H1 (cell line): ENCODE results near the gene MVK. TPM values are rescaled to one million over a fixed set of nuclear protein-coding genes. Genes with fewer than 3 reads are reported as not detected.

ENCODE experiments used
- CTCF ChIA-PET: fragments of 300-600 bp; sonication (Branson Sonifier 250); formaldehyde crosslinking; loops from one replicate; lab custom pipeline; 2021; ENCODE audit not compliant: partially characterized antibody; lab: Charles Lee
- POLR2A ChIA-PET: fragments of 300-600 bp; sonication (Branson Sonifier 250); formaldehyde crosslinking; loops from one replicate; lab custom pipeline; 2021; ENCODE audit warnings: inconsistent platforms; ENCODE audit not compliant: partially characterized antibody; lab: Charles Lee
- DNase-seq, 2 experiments: peaks; one replicate each; pipeline versions ENCODE4 v3.0.0 to v3.0.0-alpha.2; 2010 to 2022; ENCODE audit warnings: low spot score in 2 of 2, low read depth in 1 of 2, mixed read lengths in 1 of 2
- FAIRE-seq: peaks from 2 replicates; lab custom pipeline; 2011; peaks lifted over from hg19 to GRCh38; lab: Jason Lieb, UNC
- H2AFZ ChIP-seq: 2 replicates; pipeline ENCODE4 v1.8.1; 2012; ENCODE audit warnings: low read length, inconsistent platforms
- H2AK5ac ChIP-seq: 2 replicates; pipeline ENCODE4 v1.6.1; 2013; ENCODE audit warnings: low read depth, low read length
- H2BK120ac ChIP-seq: replicated peaks from 2 replicates; pipeline ENCODE3; 2013; ENCODE audit warnings: low read depth, low read length, inconsistent platforms
- H2BK12ac ChIP-seq: 2 replicates; pipeline ENCODE4 v1.6.1; 2013; ENCODE audit warnings: low read depth, low read length
- H2BK15ac ChIP-seq: 2 replicates; pipeline ENCODE4 v1.6.1; 2013; ENCODE audit warnings: low read length
- H2BK20ac ChIP-seq: 2 replicates; pipeline ENCODE4 v1.6.1; 2013; ENCODE audit warnings: low read length
- H2BK5ac ChIP-seq: 2 replicates; pipeline ENCODE4 v1.6.1; 2013; ENCODE audit warnings: low read depth, low read length
- H3K14ac ChIP-seq: 2 replicates; pipeline ENCODE4 v1.6.1; 2013; ENCODE audit warnings: inconsistent platforms; ENCODE audit not compliant: insufficient read length
- H3K18ac ChIP-seq: 2 replicates; pipeline ENCODE4 v1.6.1; 2013; ENCODE audit warnings: low read length; ENCODE audit errors: extremely low read depth
- H3K23ac ChIP-seq: 2 replicates; pipeline ENCODE4 v1.6.1; 2013; ENCODE audit warnings: inconsistent platforms; ENCODE audit not compliant: insufficient read length
- H3K23me2 ChIP-seq: 2 replicates; pipeline ENCODE4 v1.6.1; 2013; ENCODE audit warnings: low read depth, low read length
- H3K27ac ChIP-seq: 2 replicates; pipeline ENCODE4 v1.6.1; 2011; ENCODE audit warnings: low read depth, low read length, inconsistent platforms
- H3K27me3 ChIP-seq, 4 experiments: replicated peaks in 1 of 4; 1 replicate in 1 of 4; 2 replicates in 3 of 4; pipeline versions ENCODE4 v1.6.1 to v1.8.1; 2011 to 2013; ENCODE audit warnings: low read length in 3 of 4, mild to moderate bottlenecking in 3 of 4, inconsistent platforms in 2 of 4, mixed read lengths in 2 of 4, moderate library complexity in 1 of 4; ENCODE audit not compliant: control insufficient read depth in 3 of 4, insufficient read depth in 3 of 4; ENCODE audit errors: extremely low read depth in 1 of 4
- H3K36me3 ChIP-seq, 4 experiments: 2 replicates each; pipeline versions ENCODE4 v1.6.1 to v1.8.1; 2011 to 2013; ENCODE audit warnings: mild to moderate bottlenecking in 4 of 4, low read length in 3 of 4, moderate library complexity in 2 of 4, control low read depth in 1 of 4, inconsistent platforms in 1 of 4; ENCODE audit not compliant: insufficient read depth in 4 of 4, control insufficient read depth in 2 of 4
- H3K4ac ChIP-seq: replicated peaks from 2 replicates; pipeline ENCODE3; 2013; ENCODE audit warnings: low read length, low read depth, mixed read lengths, inconsistent platforms; ENCODE audit not compliant: insufficient read length
- H3K4me1 ChIP-seq, 4 experiments: replicated peaks in 1 of 4; 1 replicate in 1 of 4; 2 replicates in 3 of 4; pipeline versions ENCODE4 v1.6.1 to v1.8.1; 2011 to 2013; ENCODE audit warnings: low read length in 3 of 4, inconsistent platforms in 2 of 4, mixed read lengths in 1 of 4; ENCODE audit not compliant: insufficient read depth in 4 of 4, control insufficient read depth in 3 of 4
- H3K4me2 ChIP-seq, 2 experiments: 2 replicates each; pipeline versions ENCODE4 v1.6.1 to v1.8.1; 2011 to 2013; ENCODE audit warnings: low read depth in 2 of 2, low read length in 2 of 2, control low read depth in 1 of 2, inconsistent platforms in 1 of 2, mild to moderate bottlenecking in 1 of 2; ENCODE audit not compliant: insufficient read depth in 1 of 2
- H3K4me3 ChIP-seq, 4 experiments: fragments of 200-600, 300-600 bp in 1 of 4; sonication (generic), shearing (Covaris generic), sonication (Bioruptor Twin) in 1 of 4; 2 replicates each; pipeline versions ENCODE4 v1.5.1 to v1.8.1; 2011 to 2016; ENCODE audit warnings: low read length in 4 of 4, low read depth in 3 of 4, control low read depth in 2 of 4, inconsistent platforms in 2 of 4, mild to moderate bottlenecking in 2 of 4, mixed read lengths in 1 of 4, moderate library complexity in 1 of 4; ENCODE audit not compliant: insufficient read depth in 2 of 4; ENCODE audit errors: extremely low read depth in 1 of 4
- H3K56ac ChIP-seq: replicated peaks from 2 replicates; pipeline ENCODE3; 2013; ENCODE audit warnings: low read depth, mild to moderate bottlenecking, mixed read lengths, low read length, inconsistent platforms; ENCODE audit not compliant: insufficient read length
- H3K79me1 ChIP-seq: 2 replicates; pipeline ENCODE4 v1.6.1; 2013; ENCODE audit warnings: low read depth, low read length, control low read depth
- H3K79me2 ChIP-seq, 2 experiments: 2 replicates each; pipeline versions ENCODE4 v1.6.1 to v1.8.1; 2012 to 2013; ENCODE audit warnings: low read length in 2 of 2, mild to moderate bottlenecking in 2 of 2, inconsistent platforms in 1 of 2; ENCODE audit not compliant: insufficient read depth in 2 of 2, control insufficient read depth in 1 of 2
- H3K9ac ChIP-seq, 4 experiments: replicated peaks in 1 of 4; 1 replicate in 1 of 4; 2 replicates in 3 of 4; pipeline versions ENCODE4 v1.6.1 to v1.8.1; 2011 to 2013; ENCODE audit warnings: low read depth in 3 of 4, low read length in 3 of 4, control low read depth in 2 of 4, mild to moderate bottlenecking in 2 of 4, moderate library complexity in 2 of 4, inconsistent platforms in 1 of 4; ENCODE audit errors: extremely low read depth in 1 of 4
- H3K9me3 ChIP-seq, 2 experiments: 2 replicates each; pipeline versions ENCODE4 v1.6.1 to v1.8.1; 2012 to 2013; ENCODE audit warnings: mild to moderate bottlenecking in 2 of 2, moderate library complexity in 2 of 2, control low read depth in 1 of 2, inconsistent platforms in 1 of 2, low read depth in 1 of 2, low read length in 1 of 2, mixed read lengths in 1 of 2; ENCODE audit not compliant: insufficient read depth in 2 of 2
- H4K20me1 ChIP-seq, 2 experiments: replicated peaks in 1 of 2; 2 replicates each; pipeline versions ENCODE3 to v1.8.1; 2011 to 2013; ENCODE audit warnings: inconsistent platforms in 2 of 2, low read length in 2 of 2, mild to moderate bottlenecking in 1 of 2; ENCODE audit not compliant: insufficient read depth in 2 of 2, control insufficient read depth in 1 of 2
- H4K5ac ChIP-seq: 2 replicates; pipeline ENCODE4 v1.6.1; 2013; ENCODE audit warnings: low read length, low read depth, mixed read lengths, inconsistent platforms; ENCODE audit not compliant: insufficient read length
- H4K8ac ChIP-seq: 2 replicates; pipeline ENCODE4 v1.8.0; 2013; ENCODE audit warnings: mild to moderate bottlenecking, moderate library complexity, low read length, inconsistent platforms; ENCODE audit not compliant: insufficient read depth; ENCODE audit errors: extremely low read depth
- H4K91ac ChIP-seq: replicated peaks from 2 replicates; pipeline ENCODE3; 2013; ENCODE audit warnings: low read length, mixed read lengths, inconsistent platforms; ENCODE audit not compliant: insufficient read length
- ASH2L ChIP-seq: fragments of 200-600, 300-600 bp; sonication (generic); IDR thresholded peaks from one replicate; pipeline ENCODE4 v1.7.1; 2017; ENCODE audit warnings: low read length
- BRCA1 ChIP-seq: IDR thresholded peaks from 2 replicates; pipeline ENCODE4 v1.6.1; 2012; ENCODE audit warnings: low read depth, low read length, improper control_type of control experiment
- CBX5 ChIP-seq: fragments of 300-800, 300-1000 bp; sonication (generic); IDR thresholded peaks from 2 replicates; pipeline ENCODE4 v1.7.1; 2016; ENCODE audit warnings: antibody characterized with exemption, low read length, low read depth
- CHD1 ChIP-seq: IDR thresholded peaks from 2 replicates; pipeline ENCODE4 v1.6.1; 2012; ENCODE audit warnings: low read depth, low read length, improper control_type of control experiment
- E2F6 ChIP-seq: IDR thresholded peaks from 2 replicates; pipeline ENCODE4 v1.6.1; 2012; ENCODE audit warnings: inconsistent platforms
- GABPA ChIP-seq: IDR thresholded peaks from 2 replicates; pipeline ENCODE4 v1.6.1; 2011; ENCODE audit warnings: mild to moderate bottlenecking, low read length, moderate library complexity, borderline replicate concordance; ENCODE audit not compliant: insufficient read depth
- KDM1A ChIP-seq: fragments of 200-600, 300-600 bp; sonication (generic); IDR thresholded peaks from 2 replicates; pipeline ENCODE4 v1.7.1; 2016; ENCODE audit warnings: mild to moderate bottlenecking, low read length, borderline replicate concordance
- KDM5A ChIP-seq: fragments of 200-600 bp; IDR thresholded peaks from 2 replicates; pipeline ENCODE4 v1.7.1; 2012; ENCODE audit warnings: mild to moderate bottlenecking, low read length, inconsistent platforms, mixed read lengths
- POLR2A ChIP-seq, 2 experiments: IDR thresholded peaks; 1 replicate in 1 of 2; 2 replicates in 1 of 2; pipeline ENCODE4 v1.6.1; 2011; ENCODE audit warnings: low read depth in 2 of 2, low read length in 2 of 2, mild to moderate bottlenecking in 2 of 2; ENCODE audit errors: control extremely low read depth in 1 of 2
- POU5F1 ChIP-seq: IDR thresholded peaks from 2 replicates; pipeline ENCODE4 v1.6.1; 2011; ENCODE audit warnings: low read depth, mild to moderate bottlenecking, low read length, moderate library complexity
- RXRA ChIP-seq: IDR thresholded peaks from 2 replicates; pipeline ENCODE4 v1.6.1; 2011; ENCODE audit warnings: low read depth, mild to moderate bottlenecking, low read length, moderate library complexity; ENCODE audit not compliant: insufficient read depth
- SAP30 ChIP-seq: fragments of 300-600 bp; sonication (generic); IDR thresholded peaks from 2 replicates; pipeline ENCODE4 v1.7.1; 2012; ENCODE audit warnings: low read length, moderate library complexity, mild to moderate bottlenecking, inconsistent platforms; ENCODE audit not compliant: insufficient read depth, insufficient replicate concordance
- SIRT6 ChIP-seq: IDR thresholded peaks from one replicate; pipeline ENCODE4 v1.7.1; 2012; ENCODE audit warnings: low read length, inconsistent platforms
- SP2 ChIP-seq: IDR thresholded peaks from 2 replicates; pipeline ENCODE4 v1.6.1; 2012; ENCODE audit warnings: mild to moderate bottlenecking, low read length, inconsistent platforms
- SRF ChIP-seq: IDR thresholded peaks from 2 replicates; pipeline ENCODE4 v1.6.1; 2011; ENCODE audit warnings: mild to moderate bottlenecking, low read depth, low read length, moderate library complexity
- SUZ12 ChIP-seq: fragments of 200-600 bp; sonication (generic); IDR thresholded peaks from 2 replicates; pipeline ENCODE4 v1.6.1; 2012; ENCODE audit warnings: mild to moderate bottlenecking, inconsistent platforms, low read length, moderate library complexity, mixed read lengths
- WGBS, 2 experiments: shearing (Covaris generic) in 1 of 2; methylation state at CpG; one replicate each; pipeline versions ENCODE4 v1.1.6 to v1.1.7; 2013 to 2015; ENCODE audit warnings: low lambda C conversion rate in 2 of 2, mixed read lengths in 2 of 2, inconsistent platforms in 1 of 2, low coverage in 1 of 2, missing lambda C conversion rate in 1 of 2; ENCODE audit not compliant: insufficient replicate concordance in 2 of 2, insufficient coverage in 1 of 2, insufficient read length in 1 of 2; ENCODE audit errors: extremely low coverage in 1 of 2, missing lambda C conversion rate in 1 of 2; 5-methylcytosine and 5-hydroxymethylcytosine counted together
- polyA plus RNA-seq, 7 experiments: library from polyadenylated mRNA; depleted of rRNA in 3 of 7; stranded (reverse) in 5 of 7; unstranded in 2 of 7; fragments of >200 nt in 5 of 7; fragments of 200-250 nt in 2 of 7; gene quantifications; 1 replicate in 5 of 7; 2 replicates in 1 of 7; 4 replicates in 1 of 7; pipeline versions ENCODE4 v1.2.1 to v1.2.3, GENCODE V29; 2011 to 2013; ENCODE audit warnings: missing spikeins in 2 of 7, mixed read lengths in 2 of 7
- total RNA-seq: library from RNA; stranded (reverse); fragmentation: NEBNext Ultra II Directional; extraction: Animal tissue kit (Norgen Biotek cat#: 25700); gene quantifications from 2 replicates; pipeline ENCODE4 v1.2.1, GENCODE V29; 2021

MVK gene
- total and polyA plus RNA-seq, 2 of the 8 experiments (the other 6 are each of a cell fraction or from before 2014, with no cell fraction given), result 15.7 to 20.9 TPM

GRCh38 chr12:109533487-109533740 lies 40.2 kb upstream of the MVK start:
- Histone ChIP-seq H2AK5ac (no peak overlapping the region), H2BK15ac (no peak overlapping the region), H2BK120ac (no peak overlapping the region), H3K18ac (no peak overlapping the region), H3K4me1 (peaks cover 0 to 6% (median 2%) of the 10 kb centered on the region in 4 experiments; a peak in 4 of 7 replicates), H4K20me1 (no peaks in the 10 kb centered on the region), H3K23ac (no peak overlapping the region), H3K9me3 (no peaks in the 10 kb centered on the region), H4K91ac (no peak overlapping the region), H3K4ac (no peak overlapping the region), H3K79me2 (no peaks in the 10 kb centered on the region), H3K27me3 (no peaks in the 10 kb centered on the region), H4K5ac (no peak overlapping the region), H3K27ac (no peak overlapping the region), H4K8ac (no peak overlapping the region), H2AFZ (no peak overlapping the region), H3K14ac (no peak overlapping the region), H2BK5ac (no peak overlapping the region), H3K4me2 (no peak overlapping the region), H3K4me3 (no peak overlapping the region), H3K56ac (no peak overlapping the region), H3K23me2 (no peaks in the 10 kb centered on the region), H3K36me3 (peaks cover 0 to 3% (median 0%) of the 10 kb centered on the region in 4 experiments; a peak in 1 of 8 replicates), H2BK20ac (no peak overlapping the region), H3K79me1 (no peaks in the 10 kb centered on the region), H2BK12ac (no peak overlapping the region), H3K9ac (no peak overlapping the region)
- DNase-seq (no peak), FAIRE-seq (no peak)
- ChIA-PET POLR2A (interaction anchor here (1.0 to 1.1 kb wide), 2 partner anchors 10 to 30 kb away, joined by 3 read pairs; no protein-coding TSS in a partner anchor), CTCF (no interaction called here)
- WGBS, 2 experiments, result 93% methylated on average over 8 of the region's 8 CpGs; no CpG with 5 or more reads in 1 of the 2 experiments
- TF ChIP-seq CBX5 (no peak), SUZ12 (no peak), RXRA (no peak), KDM1A (no peak), SAP30 (no peak), SP2 (no peak), KDM5A (no peak), POU5F1 (no peak), E2F6 (no peak), SIRT6 (no peak), CHD1 (no peak), BRCA1 (no peak), ASH2L (no peak), POLR2A (IDR thresholded peaks at IDR 0.05; ENCODE audit: control extremely low read depth in 1 of 2, low read depth in 2 of 2, low read length in 2 of 2) (no peak), GABPA (no peak), SRF (no peak)
